HCT116 (cell line): ENCODE results near the gene TMEM269. TPM values are rescaled to one million over a fixed set of nuclear protein-coding genes. Genes with fewer than 3 reads are reported as not detected.

Source experiments
- ATAC-seq: fragments of 200-7000 bp; cut with Tn5 transposase; 2 replicates; pipeline ENCODE4 v1.9.1; 2020; ENCODE audit warnings: mild to moderate bottlenecking, moderate library complexity
- BruUV-seq: library from RNA; stranded (reverse); fragments of 400-500 nt; replicated peaks from 2 replicates; lab custom pipeline; 2021; lab: Mats Ljungman, UMichigan
- CTCF ChIA-PET: fragments of 300-600 bp; sonication (Branson Sonifier 250); formaldehyde crosslinking; loops from one replicate; lab custom pipeline; 2021; ENCODE audit warnings: antibody characterized with exemption; lab: Charles Lee
- POLR2A ChIA-PET: fragments of 300-600, 350-600 bp; sonication (Branson Sonifier 250); formaldehyde crosslinking; loops from one replicate; lab custom pipeline; 2021; ENCODE audit warnings: antibody characterized with exemption; lab: Charles Lee
- RAD21 ChIA-PET, 2 experiments: fragments of 300-600 bp; sonication (Branson Sonifier 250); formaldehyde crosslinking; loops; one replicate each; lab custom pipeline; 2023; ENCODE audit warnings: low total read pairs in 2 of 2; ENCODE audit not compliant: uncharacterized antibody in 2 of 2, unreplicated experiment in 2 of 2, low non-redundant PET in 1 of 2; lab: Charles Lee
- DNase-seq: peaks from one replicate; pipeline ENCODE4 v3.0.0-alpha.2; 2010; ENCODE audit warnings: low read depth, low spot score
- H2AFZ ChIP-seq: fragments of 200-600 bp; shearing (Covaris generic), sonication (generic); 2 replicates; pipeline ENCODE4 v1.6.1; 2017; ENCODE audit warnings: low read depth, mixed run types, mixed read lengths, antibody characterized with exemption, low read length; ENCODE audit not compliant: poor library complexity, severe bottlenecking
- H3K27ac ChIP-seq: 2 replicates; pipeline ENCODE4 v1.5.1; 2012; ENCODE audit warnings: low read depth, low read length
- H3K27me3 ChIP-seq: fragments of 200-600 bp; sonication (generic); 2 replicates; pipeline ENCODE4 v1.6.1; 2016; ENCODE audit warnings: mixed run types, low read length, mixed read lengths; ENCODE audit not compliant: insufficient read depth
- H3K36me3 ChIP-seq, 2 experiments: fragments of 200-500 bp in 1 of 2; fragments of 200-600 bp in 1 of 2; sonication (Bioruptor generic) in 1 of 2; sonication (generic) in 1 of 2; 2 replicates each; pipeline versions ENCODE4 v1.5.1 to v1.6.1; 2014 to 2016; ENCODE audit warnings: low read length in 2 of 2, inconsistent platforms in 1 of 2, mixed read lengths in 1 of 2, mixed run types in 1 of 2; ENCODE audit not compliant: insufficient read depth in 2 of 2, control insufficient read depth in 1 of 2
- H3K4me1 ChIP-seq, 2 experiments: fragments of 200-600 bp in 1 of 2; sonication (generic) in 1 of 2; 2 replicates each; pipeline versions ENCODE4 v1.5.1 to v1.6.1; 2012 to 2017; ENCODE audit warnings: low read length in 2 of 2, inconsistent platforms in 1 of 2, mild to moderate bottlenecking in 1 of 2, mixed read lengths in 1 of 2, mixed run types in 1 of 2, moderate library complexity in 1 of 2; ENCODE audit not compliant: insufficient read depth in 2 of 2, control insufficient read depth in 1 of 2
- H3K4me2 ChIP-seq: fragments of 200-600 bp; sonication (generic); 2 replicates; pipeline ENCODE4 v1.6.1; 2017; ENCODE audit warnings: mixed run types, low read length, mixed read lengths
- H3K4me3 ChIP-seq, 2 experiments: fragments of 200-600 bp in 1 of 2; sonication (generic) in 1 of 2; replicated peaks in 1 of 2; 2 replicates each; pipeline ENCODE4 v1.5.1; 2011 to 2016; ENCODE audit warnings: low read length in 2 of 2, control low read depth in 1 of 2, low read depth in 1 of 2, mild to moderate bottlenecking in 1 of 2, mixed read lengths in 1 of 2, mixed run types in 1 of 2
- H3K79me2 ChIP-seq: fragments of 200-600 bp; sonication (generic); 2 replicates; pipeline ENCODE4 v1.6.1; 2017; ENCODE audit warnings: mild to moderate bottlenecking, mixed run types, low read length, moderate library complexity, mixed read lengths; ENCODE audit not compliant: insufficient read depth
- H3K9ac ChIP-seq: fragments of 200-600 bp; sonication (generic); 2 replicates; pipeline ENCODE4 v1.6.1; 2016; ENCODE audit warnings: low read length, mixed read lengths
- H3K9me2 ChIP-seq: fragments of 200-600 bp; sonication (generic), shearing (Covaris generic); 2 replicates; pipeline ENCODE4 v1.6.1; 2017; ENCODE audit warnings: mixed run types, mild to moderate bottlenecking, moderate library complexity; ENCODE audit not compliant: insufficient read depth
- H3K9me3 ChIP-seq, 2 experiments: fragments of 200-500 bp in 1 of 2; fragments of 200-600 bp in 1 of 2; sonication (Bioruptor generic) in 1 of 2; sonication (generic) in 1 of 2; 2 replicates each; pipeline ENCODE4 v1.6.1; 2014 to 2017; ENCODE audit warnings: low read length in 2 of 2, mixed read lengths in 2 of 2, inconsistent platforms in 1 of 2, low read depth in 1 of 2, mild to moderate bottlenecking in 1 of 2, mixed run types in 1 of 2, moderate library complexity in 1 of 2; ENCODE audit not compliant: control insufficient read depth in 1 of 2, insufficient read depth in 1 of 2
- H4K20me1 ChIP-seq: fragments of 200-600 bp; sonication (generic), shearing (Covaris generic); 2 replicates; pipeline ENCODE4 v1.6.1; 2017; ENCODE audit warnings: mixed run types, mild to moderate bottlenecking, moderate library complexity; ENCODE audit not compliant: insufficient read depth
- CTCF ChIP-seq, 3 experiments: fragments of 200-600 bp in 1 of 3; sonication (generic) in 1 of 3; IDR thresholded peaks in 2 of 3; conservative IDR thresholded peaks in 1 of 3; 2 replicates each; pipeline ENCODE4 v1.5.1; 2012 to 2017; ENCODE audit warnings: low read depth in 2 of 3, low read length in 2 of 3, antibody characterized with exemption in 1 of 3, borderline replicate concordance in 1 of 3, control low read depth in 1 of 3, mild to moderate bottlenecking in 1 of 3, mixed read lengths in 1 of 3, mixed run types in 1 of 3, moderate library complexity in 1 of 3; ENCODE audit not compliant: insufficient read depth in 1 of 3
- POLR2A ChIP-seq: IDR thresholded peaks from 2 replicates; pipeline ENCODE4 v1.7.0; 2011; ENCODE audit warnings: borderline replicate concordance; ENCODE audit not compliant: insufficient read depth, insufficient read length; ENCODE audit errors: extremely low read depth
- POLR2AphosphoS5 ChIP-seq: IDR thresholded peaks from 2 replicates; pipeline ENCODE4 v1.6.1; 2011; ENCODE audit warnings: mild to moderate bottlenecking, low read depth, low read length, moderate library complexity
- RAD21 ChIP-seq: IDR thresholded peaks from 2 replicates; pipeline ENCODE4 v1.6.1; 2012; ENCODE audit warnings: low read depth, mild to moderate bottlenecking
- ZFX ChIP-seq: fragments of 450-650 bp; IDR thresholded peaks from 2 replicates; pipeline ENCODE4 v1.6.1; 2017
- ZNF274 ChIP-seq: fragments of 200-500 bp; sonication (Bioruptor generic); IDR thresholded peaks from 2 replicates; pipeline ENCODE4 v1.6.1; 2014; ENCODE audit warnings: mild to moderate bottlenecking, low read depth, low read length, inconsistent platforms
- intact Hi-C: fragments of 100-400 bp; cut with micrococcal nuclease; formaldehyde crosslinking; loops from 2 replicates; pipeline ENCODE4 v1.10.0; 2022
- total RNA-seq: library from RNA; stranded (reverse); gene quantifications from one replicate; pipeline ENCODE4 v1.2.1, GENCODE V29; 2021; ENCODE audit not compliant: unreplicated experiment
- TF ChIP-seq, protein P1 (sequence below): IDR thresholded peaks from 2 replicates; pipeline ENCODE4 v1.6.1; 2012

TMEM269 gene
- total RNA-seq, 1 experiment from 2014 or later = 0.34 TPM

DNA sequence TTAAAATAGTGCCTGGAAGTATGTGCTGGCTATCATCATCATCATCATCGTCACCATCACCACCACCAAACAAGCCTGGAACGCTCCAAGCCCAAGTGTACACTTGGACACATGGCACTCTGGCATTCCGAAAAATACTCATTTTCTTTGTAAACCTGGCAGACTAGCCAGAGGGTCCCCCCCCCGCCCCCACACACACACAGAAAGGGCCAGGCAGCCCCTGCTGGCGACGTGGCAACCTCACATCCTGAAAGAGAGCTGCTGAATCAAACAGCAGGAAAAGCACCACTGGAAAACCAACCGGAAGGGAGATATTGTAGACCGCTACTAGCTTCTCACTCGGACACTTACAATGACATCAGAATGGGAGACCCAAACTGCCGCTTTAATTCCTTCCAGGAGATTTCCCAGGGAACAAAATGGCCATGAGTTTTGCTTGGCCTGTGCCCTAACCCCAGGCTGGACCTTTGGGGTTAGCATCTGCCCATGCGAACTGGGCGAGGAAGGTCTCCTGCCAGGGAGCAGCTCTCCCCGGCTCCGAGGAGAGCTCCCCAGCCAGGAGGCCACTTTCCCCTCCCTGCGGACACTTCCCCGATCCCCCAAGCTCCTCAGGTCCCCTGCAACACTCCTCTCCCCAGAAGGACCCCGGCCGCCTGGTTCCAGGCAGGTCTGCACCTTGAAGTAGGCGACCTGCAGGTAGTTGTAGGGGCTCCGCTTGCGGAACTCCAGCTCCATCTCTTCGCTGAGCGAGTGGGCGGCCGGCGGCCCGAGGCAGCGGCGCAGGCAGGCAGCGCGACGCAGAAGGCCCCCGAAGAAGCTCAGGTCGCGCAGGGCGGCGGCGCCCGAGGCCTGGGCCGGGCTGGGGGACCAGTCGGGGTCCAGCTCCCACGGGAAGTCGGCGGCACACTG is 18.7 kb upstream of the TMEM269 start:
- CTCF ChIA-PET = interaction anchor here (0.7 to 3.4 kb wide), 12 partner anchors 8 to 1445 kb away, joined by 3 to 25 read pairs (median 5); partner anchors contain the start of gene ZNF691
- H3K4me2 ChIP-seq = peak overlapping the region; percentile 77
- ATAC-seq = peak; percentile 33
- H3K4me3 ChIP-seq = peak overlapping the region; percentile 76 to 84
- TF ChIP-seq ZFX (0 out of 2 replicates have a peak, but pooled peaks have one; percentile 75), POLR2A (no peak), ZNF274 (no peak), RAD21 (peak; percentile 41; the same call in 1 of the 2 replicates), POLR2AphosphoS5 (peak; percentile 37; the same call in 1 of the 2 replicates), CTCF (IDR thresholded peaks at IDR 0.05 in 2 of 3, conservative IDR thresholded peaks at IDR 0.05 in 1 of 3; ENCODE audit: borderline replicate concordance in 1 of 3, insufficient read depth in 1 of 3, low read depth in 2 of 3, low read length in 2 of 3) (peak in 2 of 3 experiments; percentile 63 to 68; a peak in 4 of 6 replicates)
- TF ChIP-seq, protein P1, sequence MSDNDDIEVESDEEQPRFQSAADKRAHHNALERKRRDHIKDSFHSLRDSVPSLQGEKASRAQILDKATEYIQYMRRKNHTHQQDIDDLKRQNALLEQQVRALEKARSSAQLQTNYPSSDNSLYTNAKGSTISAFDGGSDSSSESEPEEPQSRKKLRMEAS = peak; percentile 27; the same call in 1 of the 2 replicates
- peak overlapping the region; percentile 81 for H3K9ac ChIP-seq
- intact Hi-C loops = loop anchor here (10.0 kb wide), 1 partner anchor 1421 kb away; no protein-coding TSS in a partner anchor
- H3K9me2 ChIP-seq = no peaks in the 10 kb centered on the region
- no peaks in the 10 kb centered on the region for H3K27me3 ChIP-seq
- BruUV-seq = no TSS peak
- no peaks in the 10 kb centered on the region; the same call in 1 of the 2 replicates for H4K20me1 ChIP-seq
- H3K36me3 ChIP-seq = peaks cover 0 to 4% of the 10 kb centered on the region in 2 experiments; a peak in 2 of 4 replicates
- RAD21 ChIA-PET = interaction anchor here (0.7 to 1.7 kb wide), 4 partner anchors 9 to 308 kb away, joined by 3 to 8 read pairs (median 4); partner anchors contain the start of gene ZNF691 (in 1 of the 2)
- peak overlapping the region; percentile 70 for H3K27ac ChIP-seq
- POLR2A ChIA-PET = interaction anchor here (1.0 to 1.9 kb wide), 3 partner anchors 12 to 108 kb away, joined by 4 to 5 read pairs (median 4); partner anchors contain the start of genes PPIH and YBX1
- peaks cover 11 to 18% of the 10 kb centered on the region in 2 experiments; a peak in 3 of 4 replicates for H3K4me1 ChIP-seq
- peaks cover 19% of the 10 kb centered on the region for H3K79me2 ChIP-seq
- H3K9me3 ChIP-seq = no peaks in the 10 kb centered on the region
- peak overlapping the region; percentile 60 for H2AFZ ChIP-seq
- DNase-seq = peak; percentile 40
